Non-pigmented ciliary epithelial cell (primary cell): ENCODE measurements around the gene FMC1.
"Not testable (repeated sequence)": the region's sequence is repeated elsewhere in the genome, so short reads cannot be mapped to it uniquely, and the experiment has no call there.

Source experiments
- DNase-seq: peaks from one replicate; pipeline ENCODE4 v3.0.0-alpha.2; 2010; ENCODE audit warnings: low read depth

Gene FMC1, protein sequence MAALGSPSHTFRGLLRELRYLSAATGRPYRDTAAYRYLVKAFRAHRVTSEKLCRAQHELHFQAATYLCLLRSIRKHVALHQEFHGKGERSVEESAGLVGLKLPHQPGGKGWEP

DNA sequence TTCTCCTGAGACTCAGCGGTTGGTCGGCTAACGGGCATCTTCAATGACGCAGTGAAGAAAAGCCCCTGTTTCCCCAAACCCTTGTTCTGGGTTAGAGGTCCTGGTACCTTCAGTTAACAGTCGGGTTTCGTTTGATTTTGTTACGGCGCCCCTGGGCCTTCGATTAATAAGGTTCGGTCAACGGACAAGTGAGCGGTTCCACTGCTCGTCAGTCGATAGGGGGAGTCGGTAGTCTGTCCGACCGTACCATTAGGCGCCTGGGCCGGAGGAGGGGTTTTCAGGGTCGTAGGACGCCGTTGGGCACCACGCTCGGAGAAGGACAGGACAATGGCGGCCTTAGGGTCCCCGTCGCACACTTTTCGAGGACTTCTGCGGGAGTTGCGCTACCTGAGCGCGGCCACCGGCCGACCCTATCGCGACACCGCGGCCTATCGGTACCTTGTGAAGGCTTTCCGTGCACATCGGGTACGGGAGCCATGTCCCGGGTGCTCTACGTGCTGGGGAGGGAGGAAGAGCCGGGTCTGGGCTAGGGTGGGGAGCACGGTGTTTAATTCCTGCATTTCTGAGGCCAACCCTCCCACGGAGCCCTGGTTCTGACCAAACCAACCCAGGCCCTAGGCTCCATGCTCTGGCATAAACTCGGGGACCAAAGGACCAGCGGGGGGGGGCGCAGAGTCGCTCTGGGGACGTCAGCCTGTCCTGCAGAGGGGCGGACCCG, at the start of gene FMC1:
Gene FMC1, plus strand, starts transcription at position 280 of the 718 bp plus-strand sequence. Its CDS starts 48 bp downstream, at position 328.
- DNase-seq, result peak; percentile 57

DNA sequence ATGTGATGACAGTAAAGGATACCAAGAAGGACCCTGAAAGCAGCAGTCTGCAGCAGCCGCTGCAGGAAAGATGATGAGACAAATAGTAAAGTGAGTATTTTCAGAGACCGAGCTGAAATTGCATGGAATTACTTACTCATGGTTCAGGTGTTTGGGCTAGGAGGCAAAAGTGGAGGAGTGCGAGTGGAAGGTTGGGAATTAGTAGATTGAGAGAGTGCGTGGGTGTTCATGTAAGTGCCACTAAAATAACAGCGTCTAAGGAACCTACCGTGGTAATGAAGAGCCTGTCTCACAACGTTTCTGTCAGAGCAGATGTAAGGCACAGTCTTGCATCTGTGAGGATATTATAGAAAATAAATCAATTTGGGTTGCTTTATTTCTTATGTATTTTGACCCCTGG, 48.3 kb upstream of the FMC1 start:
- DNase-seq, result no peak

DNA sequence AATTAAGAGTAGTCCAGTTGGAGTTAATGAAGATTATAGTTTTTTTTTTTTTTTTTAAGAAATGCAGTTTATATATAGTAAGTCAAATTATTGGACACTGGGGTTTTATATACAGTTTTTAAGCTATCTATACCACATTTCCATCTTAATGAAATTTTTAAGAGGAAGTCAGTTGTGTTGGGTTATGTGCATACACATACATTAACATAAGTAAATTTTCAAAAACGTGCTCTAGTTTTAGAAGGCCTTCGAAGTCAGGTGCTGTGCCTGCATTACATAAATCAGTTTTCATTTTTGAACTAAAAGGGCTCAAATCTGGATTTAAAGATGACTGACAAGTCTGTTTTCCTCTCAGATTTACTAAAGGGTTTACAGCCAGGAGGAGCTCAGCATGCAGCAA, 47.6 kb upstream of the FMC1 start:
- no peak for DNase-seq

DNA sequence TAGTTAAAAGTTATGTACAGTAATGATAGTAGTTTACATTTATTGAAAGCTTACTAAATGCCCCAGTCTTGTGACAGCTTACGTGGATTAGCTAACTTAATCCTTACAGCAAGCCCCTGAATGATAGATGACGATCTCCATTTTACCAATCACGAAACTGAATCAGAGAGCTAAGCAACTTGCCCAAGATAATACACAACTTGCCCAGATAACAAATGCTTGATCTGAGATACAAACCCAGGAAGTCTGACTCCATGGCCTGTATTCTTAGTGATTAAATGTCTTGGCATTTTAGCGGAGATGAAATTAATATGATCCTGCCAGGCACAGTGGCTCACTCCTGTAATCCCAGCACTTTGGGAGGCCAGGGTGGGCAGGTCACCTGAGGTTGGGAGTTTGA, 46.9 kb upstream of the FMC1 start:
- no peak for DNase-seq

DNA sequence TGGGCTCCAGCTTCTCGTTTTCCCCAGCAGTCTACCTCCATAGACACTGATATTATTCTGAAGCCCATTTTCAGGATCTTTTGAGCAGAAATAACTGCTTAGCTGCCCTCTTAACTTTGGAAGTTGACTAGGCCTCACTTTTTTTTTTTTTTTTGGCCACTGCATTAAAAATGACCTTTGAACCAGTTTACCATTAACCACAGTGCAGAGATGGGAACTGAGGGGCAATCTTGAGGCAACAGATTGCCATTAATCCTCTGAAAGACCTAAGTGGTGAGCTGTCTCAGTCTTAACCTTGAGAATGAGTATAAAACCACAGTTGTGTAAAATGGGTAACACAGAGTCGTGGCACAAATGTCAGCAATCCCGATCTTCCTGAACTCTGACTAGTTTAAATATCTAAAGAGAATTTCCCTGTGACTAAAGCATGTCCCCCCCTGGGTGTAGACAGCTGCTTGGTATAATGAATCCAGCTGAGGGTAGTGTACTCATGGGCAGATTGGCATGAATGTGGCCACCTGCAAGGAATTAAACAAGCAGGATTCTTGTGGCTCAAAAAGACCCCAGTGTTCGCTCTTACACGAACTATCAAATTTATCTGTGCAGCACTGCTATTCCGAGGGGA, 46.1 kb upstream of the FMC1 start:
- no peak for DNase-seq

DNA sequence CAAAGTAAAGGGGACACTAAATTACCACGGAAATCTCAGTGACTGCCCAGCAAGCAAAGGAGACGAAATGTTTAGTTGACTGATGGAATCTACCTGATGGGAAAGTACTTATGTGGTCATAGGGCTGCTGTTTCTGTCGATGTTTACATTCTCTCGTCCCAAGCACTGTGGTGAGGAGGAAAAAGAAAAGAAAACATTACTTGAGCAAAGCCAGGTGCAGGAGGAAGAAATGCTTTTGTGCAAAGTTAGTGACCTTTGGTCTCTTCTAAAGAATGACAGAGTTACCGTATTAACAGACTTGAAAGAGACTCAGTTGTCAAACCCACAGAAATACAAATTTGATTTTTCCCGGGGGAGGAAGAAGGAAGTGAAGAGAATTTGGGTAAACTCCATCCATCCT, 43.3 kb upstream of the FMC1 start:
- DNase-seq, result no peak

DNA sequence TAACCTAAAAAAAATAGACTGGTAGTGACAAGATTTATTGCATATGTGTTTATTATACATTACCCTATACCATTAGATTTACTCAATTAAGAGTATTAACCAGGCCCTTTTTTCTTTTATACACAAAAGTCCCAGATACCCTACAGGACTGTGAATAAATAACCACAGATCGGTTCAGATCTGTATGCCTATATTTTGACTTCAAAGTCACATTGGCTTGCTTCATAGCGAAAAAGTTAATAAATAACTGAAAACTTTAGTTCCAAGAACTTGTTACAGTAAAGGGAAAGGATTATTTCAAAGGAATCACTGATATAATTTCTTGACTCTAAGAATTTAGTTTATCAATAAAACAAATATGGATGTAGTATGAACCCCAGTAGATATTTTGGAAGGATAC, 41.8 kb upstream of the FMC1 start:
- no peak for DNase-seq

DNA sequence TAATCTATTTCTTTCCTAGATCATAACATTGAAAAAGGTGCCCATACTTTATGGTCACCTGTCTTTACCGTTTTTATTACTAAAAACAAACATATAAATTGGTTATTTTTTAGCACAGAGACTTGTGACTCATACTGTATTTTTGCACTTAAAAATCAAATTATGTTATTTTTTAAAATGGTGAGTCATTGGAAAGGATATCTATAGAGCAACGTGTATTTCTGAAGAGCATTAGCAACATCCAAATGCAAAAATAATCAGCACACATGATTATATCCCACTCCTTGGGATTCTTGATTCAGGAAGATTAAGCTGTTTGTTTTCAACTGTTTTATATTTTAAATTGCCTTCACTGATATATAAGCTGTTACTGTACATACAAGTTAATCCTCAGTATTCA, 40.7 kb upstream of the FMC1 start:
- DNase-seq, result no peak

DNA sequence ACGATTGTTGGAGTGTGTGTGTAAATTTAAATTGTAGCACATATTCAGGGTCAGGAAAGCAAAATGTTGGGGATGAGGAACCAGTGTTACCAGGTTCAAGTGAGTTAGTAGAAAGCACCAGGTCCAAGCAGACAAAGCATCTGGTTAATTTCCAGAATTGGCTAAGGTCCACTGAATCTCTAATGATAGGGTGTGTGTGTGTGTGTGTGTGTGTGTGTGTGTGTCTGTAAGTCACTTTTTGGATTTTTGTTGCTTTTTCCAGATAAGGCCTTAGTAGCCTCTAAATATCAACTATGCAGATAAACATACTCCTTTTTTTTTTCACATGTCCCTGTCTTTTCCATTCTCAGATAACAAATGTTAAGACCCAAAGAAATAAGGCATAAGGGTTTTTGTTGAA, 36.6 kb upstream of the FMC1 start:
- DNase-seq, result no peak

DNA sequence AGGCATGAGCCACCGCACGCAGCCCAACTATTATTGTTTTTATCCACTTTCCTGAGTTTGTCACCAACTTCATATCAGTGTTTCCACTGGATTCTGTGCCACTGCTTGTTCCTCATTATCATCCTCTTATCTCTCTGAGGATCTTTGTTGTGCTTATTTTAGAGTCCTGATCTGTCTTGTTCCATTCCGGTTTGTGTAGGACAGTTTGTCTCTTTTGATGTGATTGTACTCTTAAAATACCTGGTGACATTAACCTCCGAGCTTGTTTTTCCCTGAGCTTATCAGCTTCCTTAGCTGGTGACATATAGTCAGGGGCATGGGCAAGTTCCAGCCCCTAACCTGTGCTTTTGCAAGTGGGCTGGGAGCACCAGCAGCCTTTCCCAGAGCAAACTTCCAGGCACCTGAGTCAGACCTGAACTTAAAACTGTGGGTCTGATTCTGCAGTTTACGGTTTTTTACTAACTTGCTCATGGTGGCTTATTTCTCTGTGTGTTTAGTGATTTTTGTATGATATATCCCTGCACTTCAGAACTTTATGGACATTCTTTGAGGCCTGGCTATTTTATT, 23.1 kb upstream of the FMC1 start:
- no peak for DNase-seq

DNA sequence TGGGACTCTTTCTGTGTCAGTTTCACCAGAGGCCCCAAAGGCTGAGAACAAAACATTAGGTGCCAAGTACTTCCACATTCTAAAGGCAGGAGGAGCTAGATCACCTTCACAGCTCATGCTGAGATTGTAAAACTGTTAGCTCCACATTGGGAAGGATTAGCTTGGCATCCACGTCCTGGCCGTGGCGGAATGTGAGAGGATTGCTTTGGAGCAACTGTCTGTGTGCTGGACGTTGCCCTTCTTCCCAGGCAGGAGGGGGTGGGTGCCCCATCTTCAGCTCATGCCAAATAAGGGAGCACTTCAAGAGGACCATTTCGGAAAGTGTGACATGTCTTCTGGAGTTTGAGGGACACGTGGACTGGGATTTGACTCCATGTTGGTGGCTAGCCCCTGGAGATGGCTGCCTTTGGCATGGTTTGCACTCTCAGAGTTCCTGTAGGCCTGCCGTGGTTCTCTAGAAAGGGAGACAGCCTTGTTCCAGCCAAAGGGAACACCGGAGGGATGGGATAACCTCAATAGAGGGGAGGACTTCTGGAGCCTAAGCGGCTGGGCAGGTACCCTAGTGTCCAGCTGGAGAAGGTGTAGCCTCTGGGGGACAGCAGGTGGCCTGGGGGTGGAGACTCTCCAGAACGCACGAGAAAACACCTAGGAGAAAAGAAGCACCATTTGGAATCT, 19.9 kb upstream of the FMC1 start:
- DNase-seq, result no peak

DNA sequence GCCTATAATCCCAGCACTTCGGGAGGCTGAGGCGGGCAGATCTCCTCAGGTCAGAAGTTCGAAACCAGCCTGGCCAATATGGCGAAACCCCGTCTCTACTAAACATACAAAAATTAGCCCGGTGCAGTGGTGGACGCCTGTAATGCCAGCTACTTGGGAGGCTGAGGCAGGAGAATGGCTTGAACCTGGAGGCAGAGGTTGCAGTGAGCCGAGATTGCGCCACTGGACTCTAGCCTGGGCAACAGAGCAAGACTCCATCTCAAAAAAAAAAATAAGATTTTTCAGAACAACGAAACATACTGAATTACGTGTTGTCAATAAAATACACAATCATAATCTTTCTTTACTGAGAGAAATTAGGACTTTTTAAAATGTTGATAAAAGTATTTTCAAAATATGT, 16.4 kb upstream of the FMC1 start:
- DNase-seq, result not testable (repeated sequence)

DNA sequence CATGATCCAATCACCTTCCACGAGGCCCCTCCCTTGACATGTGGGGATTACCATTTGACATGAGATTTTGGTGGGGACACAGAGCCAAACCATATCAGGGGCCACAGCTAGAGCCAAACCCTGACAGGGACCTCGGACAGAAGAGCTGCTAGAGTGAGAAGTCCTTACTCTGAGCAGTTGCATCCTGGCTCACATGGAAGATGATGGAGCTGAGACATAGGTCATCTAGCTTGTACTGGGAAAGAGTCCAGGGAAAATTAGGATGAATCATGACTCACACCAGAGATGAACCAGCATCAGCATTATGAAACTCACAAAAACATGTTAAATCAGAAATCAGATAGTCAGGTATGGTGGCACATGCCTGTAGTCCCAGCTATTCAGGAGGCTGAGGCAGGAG, 12.8 kb upstream of the FMC1 start:
- DNase-seq, result peak; percentile 37

DNA sequence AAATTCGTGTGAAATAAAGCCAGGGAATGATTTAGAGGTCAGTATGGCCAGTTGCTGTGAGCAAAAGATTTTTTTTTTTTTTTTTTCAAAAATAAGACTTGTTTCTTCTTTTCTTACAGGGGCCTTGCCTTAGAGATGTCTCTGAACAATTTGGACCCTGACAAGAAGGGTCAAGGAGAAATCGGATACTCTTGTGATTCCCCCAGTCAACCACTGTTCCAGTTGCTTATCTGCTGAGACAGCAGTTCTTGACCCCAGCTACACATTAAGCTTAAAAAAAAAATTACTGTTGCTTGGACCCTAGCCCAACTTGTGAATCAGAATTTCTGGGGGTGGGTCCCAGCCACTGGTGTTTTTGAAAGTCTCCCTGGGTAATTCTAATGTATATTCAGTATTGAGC, 12.0 kb upstream of the FMC1 start:
- no peak for DNase-seq

DNA sequence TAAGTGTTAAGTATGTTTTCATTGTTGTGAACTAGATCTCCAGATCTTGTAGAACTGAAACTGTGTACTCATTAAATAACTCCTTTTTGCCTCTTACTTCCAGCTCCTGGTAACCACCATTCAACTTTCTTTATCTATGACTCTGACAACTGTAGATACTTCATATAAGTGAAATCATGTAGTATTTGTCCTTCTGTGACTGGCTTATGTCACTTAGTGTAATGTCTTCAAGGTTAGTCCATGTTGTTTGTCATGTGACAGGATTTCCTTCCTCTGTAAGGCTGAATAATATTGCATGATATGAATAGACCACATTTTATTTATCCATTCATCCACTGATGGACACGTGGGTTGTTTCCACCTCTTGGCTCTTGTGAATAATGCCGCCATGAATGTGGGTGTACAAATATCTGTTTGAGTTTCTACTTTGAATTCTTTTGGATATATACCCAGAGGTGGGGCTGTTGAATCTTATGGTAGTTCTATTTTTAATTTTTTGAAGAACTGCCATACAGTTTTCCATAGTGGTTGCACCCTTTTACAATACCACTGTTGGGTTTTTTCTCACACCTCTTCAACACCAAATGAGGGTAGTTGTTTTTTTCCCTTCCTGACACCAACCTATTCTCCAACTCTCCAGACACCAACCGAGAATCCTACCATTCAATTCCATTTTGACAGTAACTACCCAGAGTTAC, 10.7 kb upstream of the FMC1 start:
- DNase-seq, result no peak

DNA sequence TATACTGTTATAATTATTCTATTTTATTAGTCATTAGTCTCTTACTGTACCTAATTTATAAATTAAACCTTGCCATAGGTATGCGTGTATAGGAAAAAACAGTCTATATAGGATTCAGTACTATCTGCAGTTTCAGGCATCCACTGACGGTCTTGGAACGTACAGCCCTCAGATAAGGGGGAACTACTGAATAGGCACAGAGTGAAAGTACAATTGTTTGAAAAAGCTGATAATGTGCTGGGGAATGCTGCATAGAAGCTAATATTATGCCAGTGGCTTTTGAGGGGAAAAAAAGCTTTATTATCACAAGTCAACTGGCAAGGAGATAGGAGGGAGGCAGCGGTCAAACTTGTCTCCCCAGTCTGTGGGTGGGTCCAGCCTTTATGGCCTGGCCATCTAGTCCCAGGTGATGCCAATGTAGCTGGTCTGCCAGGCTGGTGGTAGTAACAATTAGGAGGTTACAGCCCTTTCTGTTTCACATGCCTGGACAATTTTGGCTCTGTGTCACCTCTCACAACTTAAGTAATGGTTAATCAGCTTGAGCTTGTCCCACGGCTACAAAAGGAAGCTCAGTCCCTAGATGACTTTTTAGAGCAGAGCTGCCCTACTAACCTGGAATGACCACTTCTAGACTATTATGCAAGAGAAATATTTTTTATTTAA, 8.3 kb upstream of the FMC1 start:
- no peak for DNase-seq

DNA sequence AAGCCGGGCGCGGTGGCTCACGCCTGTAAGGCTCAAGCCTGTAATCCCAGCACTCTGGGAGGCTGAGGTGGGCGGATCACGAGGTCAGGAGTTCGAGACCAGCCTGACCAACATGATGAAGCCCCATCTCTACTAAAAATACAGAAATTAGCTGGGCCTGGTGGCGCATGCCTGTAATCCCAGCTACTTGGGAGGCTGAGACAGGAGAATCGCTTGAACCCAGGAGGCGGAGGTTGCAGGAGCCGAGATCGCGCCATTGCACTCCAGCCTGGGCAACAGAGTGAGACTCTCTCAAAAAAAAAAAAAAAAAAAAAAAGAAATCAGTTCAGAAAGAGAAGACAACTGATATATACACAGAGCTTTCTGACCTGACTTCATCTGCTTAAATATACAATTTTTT, 7.7 kb upstream of the FMC1 start:
- DNase-seq, result not testable (repeated sequence)

DNA sequence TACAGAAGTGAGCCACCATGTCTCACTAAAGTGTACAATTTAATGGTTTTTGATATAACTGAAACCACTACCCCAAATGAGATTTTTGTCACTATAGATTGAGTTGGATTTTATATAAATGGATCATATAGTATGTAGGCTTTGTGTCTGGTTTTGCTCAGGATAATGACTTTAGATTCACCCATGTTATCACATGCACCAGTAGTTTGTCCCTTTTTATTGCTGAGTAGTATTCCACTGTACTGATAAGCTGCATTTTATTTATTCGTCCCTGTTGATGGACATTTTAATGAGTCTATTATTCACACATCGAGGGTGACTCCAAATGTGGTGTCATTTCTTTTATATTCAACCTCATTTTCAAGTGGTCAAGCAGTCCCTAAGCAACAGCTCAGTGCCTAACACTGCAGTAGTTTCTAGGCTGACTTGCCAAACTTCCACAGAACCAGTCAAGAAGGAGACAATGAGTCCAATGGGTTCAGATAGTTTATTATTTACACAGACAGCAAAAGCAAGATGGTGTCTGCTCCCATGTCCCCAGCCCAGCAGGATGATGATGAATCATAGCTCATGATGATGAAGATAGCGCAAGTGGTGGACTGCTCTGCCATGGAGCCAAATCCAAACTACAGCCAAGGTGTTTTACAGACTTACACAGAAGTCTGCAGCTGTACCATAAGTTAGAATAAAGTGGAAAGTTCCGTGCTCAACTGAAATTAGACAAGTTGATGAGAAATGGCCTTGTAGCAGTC, 6.6 kb upstream of the FMC1 start:
- no peak for DNase-seq

DNA sequence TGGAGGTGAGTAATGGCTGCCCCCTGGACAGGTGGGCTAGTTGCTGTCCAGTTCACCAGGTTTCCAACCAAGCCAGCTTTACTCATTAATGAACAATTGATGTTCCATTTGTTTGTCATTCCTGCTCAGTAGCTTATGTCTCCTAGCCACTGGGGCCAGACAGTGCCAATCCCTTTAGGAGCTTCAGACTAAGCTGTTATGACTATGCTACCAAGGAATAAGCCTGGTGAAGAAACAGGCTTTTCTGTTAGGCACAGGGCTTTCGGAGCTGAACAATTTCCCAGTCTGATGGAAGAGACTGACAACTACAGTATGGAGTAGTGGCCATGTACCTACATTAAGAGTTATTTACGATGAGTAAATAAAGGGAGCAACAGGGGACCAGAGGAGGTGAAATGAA, 2.1 kb upstream of the FMC1 start:
- no peak for DNase-seq

DNA sequence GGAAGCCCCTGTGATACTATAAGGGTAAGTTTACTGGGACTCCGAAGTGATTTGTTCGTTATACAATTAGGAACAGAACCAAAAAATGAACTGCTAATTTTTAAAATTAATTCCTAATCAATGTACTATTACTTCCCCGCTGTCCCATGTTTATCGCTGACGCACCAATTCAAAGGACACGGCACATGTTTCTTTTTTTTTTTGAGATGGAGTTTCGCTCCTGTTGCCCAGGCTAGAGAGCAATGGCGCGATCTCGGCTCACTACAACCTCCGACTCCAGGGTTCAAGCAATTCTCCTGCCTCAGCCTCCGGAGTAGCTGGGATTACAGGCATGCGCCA, 1.5 kb upstream of the FMC1 start:
- DNase-seq, result no peak
